Activated T-helper 2 cell treated with anti-CD3 and anti-CD28 coated beads, Interferon-gamma antibody, Interleukin-2, Interleukin-4, amounts not matched to agents 10 μg/mL and 5 μg/mL and 100 μg/mL, durations not matched to agents 14 hours and 24 hours and 36 hours (primary cell): ENCODE data around the gene INHA. TPM values are rescaled to one million over a fixed set of nuclear protein-coding genes. Genes with fewer than 3 reads are reported as not detected.
A peak's percentile ranks its signal among the peaks of the same experiment; 100 is the strongest.

Experiments used
- DNase-seq: peaks from one replicate; pipeline ENCODE4 v3.0.0; 2021; ENCODE audit warnings: low spot score
- H3K27ac Mint-ChIP-seq: one replicate; pipeline ENCODE4 v1.8.0; 2021; ENCODE audit warnings: mixed read lengths
- H3K27me3 Mint-ChIP-seq: one replicate; pipeline ENCODE4 v1.8.0; 2021; ENCODE audit warnings: low read depth, mixed read lengths
- H3K36me3 Mint-ChIP-seq: one replicate; pipeline ENCODE4 v1.8.0; 2021; ENCODE audit warnings: low read depth, mixed read lengths
- H3K4me1 Mint-ChIP-seq: one replicate; pipeline ENCODE4 v1.8.0; 2021; ENCODE audit warnings: low read depth, mixed read lengths
- H3K4me3 Mint-ChIP-seq: one replicate; pipeline ENCODE4 v1.8.0; 2021; ENCODE audit warnings: low read depth, mild to moderate bottlenecking, moderate library complexity, mixed read lengths
- H3K9me3 Mint-ChIP-seq: one replicate; pipeline ENCODE4 v1.8.0; 2021; ENCODE audit warnings: mixed read lengths
- intact Hi-C: fragments of 100-400 bp; cut with micrococcal nuclease; formaldehyde crosslinking; loops from one replicate; pipeline ENCODE4 v1.15.1; 2023
- total RNA-seq: library from RNA; stranded (reverse); gene quantifications from 2 replicates; pipeline ENCODE4 v1.2.3, GENCODE V29; 2022

The INHA gene
- total RNA-seq, 1 donor from 2014 or later: not detected

GRCh38 chr2:219544567-219544966 is 27.5 kb upstream of the INHA start:
- H3K36me3 Mint-ChIP-seq: peaks cover 11% of the 10 kb centered on the region

GRCh38 chr2:219545295-219545942 is 26.7 kb upstream of the INHA start:
- DNase-seq: no peak
- intact Hi-C loops: loop anchor here (10.0 kb wide), 1 partner anchor 371 kb away; the partner anchor contains the start of genes CNPPD1, RETREG2 and SLC23A3
- Mint-ChIP-seq H3K27me3 (peaks cover 17% of the 10 kb centered on the region), H3K36me3 (peaks cover 11% of the 10 kb centered on the region), H3K9me3 (no peaks in the 10 kb centered on the region), H3K4me3 (no peak overlapping the region), H3K4me1 (peaks cover 11% of the 10 kb centered on the region), H3K27ac (no peak overlapping the region)

More at GRCh38 chr2:219544567-219544966, 27.5 kb upstream of the INHA start:
- no peak for DNase-seq
- intact Hi-C loops: loop anchor here (10.0 kb wide), 1 partner anchor 370 kb away; the partner anchor contains the start of genes CNPPD1, RETREG2 and SLC23A3
- Mint-ChIP-seq H3K4me1 (peaks cover 11% of the 10 kb centered on the region), H3K9me3 (no peaks in the 10 kb centered on the region), H3K27ac (no peak overlapping the region), H3K27me3 (peaks cover 16% of the 10 kb centered on the region), H3K4me3 (peak overlapping the region; percentile 78)

DNA sequence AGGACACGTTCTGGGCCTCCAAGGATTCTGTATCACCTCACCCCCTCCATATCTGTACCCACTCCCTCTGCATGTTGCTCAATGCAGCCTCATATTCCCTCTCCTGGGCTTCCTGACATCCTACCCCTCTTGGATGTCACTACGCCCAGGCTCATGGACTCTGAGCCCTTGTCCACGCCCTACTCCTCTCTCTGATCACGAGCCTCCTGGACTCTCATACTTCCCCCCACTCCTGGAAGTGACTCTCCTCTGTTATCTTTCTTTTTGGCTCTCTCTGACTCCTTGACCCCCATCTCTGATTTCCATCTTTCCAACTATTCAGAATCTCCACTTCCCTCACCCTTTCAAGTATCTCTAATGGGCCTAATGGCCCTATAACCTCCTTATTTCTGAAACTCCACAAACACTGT is 26.2 kb upstream of the INHA start:
- DNase-seq: no peak
- H3K4me3 Mint-ChIP-seq: peak overlapping the region; percentile 3
- intact Hi-C loops: loop anchor here (10.0 kb wide), 1 partner anchor 371 kb away; the partner anchor contains the start of genes CNPPD1, RETREG2 and SLC23A3
- no peaks in the 10 kb centered on the region for H3K9me3 Mint-ChIP-seq
- peaks cover 11% of the 10 kb centered on the region for H3K4me1 Mint-ChIP-seq
- peaks cover 21% of the 10 kb centered on the region for H3K27me3 Mint-ChIP-seq
- peaks cover 6% of the 10 kb centered on the region for H3K36me3 Mint-ChIP-seq
- H3K27ac Mint-ChIP-seq: no peak overlapping the region

- Mint-ChIP-seq H3K27ac (no peak overlapping the region), H3K27me3 (peaks cover 26% of the 10 kb centered on the region), H3K4me1 (peaks cover 8% of the 10 kb centered on the region), H3K36me3 (no peaks in the 10 kb centered on the region), H3K4me3 (no peak overlapping the region), H3K9me3 (no peaks in the 10 kb centered on the region)
- intact Hi-C loops: loop anchor here (10.0 kb wide), 1 partner anchor 373 kb away; the partner anchor contains the start of genes CNPPD1, RETREG2 and SLC23A3
- no peak for DNase-seq
These were observed 24.5 kb upstream of the INHA start for GRCh38 chr2:219547621-219548020.

DNA sequence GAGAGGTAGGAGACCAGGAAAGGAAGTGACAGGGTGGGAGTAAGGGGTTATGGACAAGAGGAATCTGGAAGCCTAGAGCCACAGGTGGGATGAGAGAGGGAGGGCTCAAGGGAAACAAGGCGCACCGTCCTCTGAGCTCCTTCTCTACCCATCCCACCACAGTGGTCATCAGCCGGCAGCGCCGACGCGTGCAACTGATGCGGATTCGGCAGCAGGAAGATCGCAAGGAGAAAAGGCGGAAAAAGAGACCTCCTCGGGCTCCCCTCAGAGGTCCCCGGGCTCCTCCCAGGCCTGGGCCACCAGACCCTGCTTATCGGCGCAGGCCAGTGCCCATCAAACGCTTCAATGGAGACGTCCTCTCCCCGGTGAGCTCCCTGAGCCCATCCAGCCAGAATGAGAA is 23.1 kb upstream of the INHA start:
- peaks cover 5% of the 10 kb centered on the region for H3K4me1 Mint-ChIP-seq

GRCh38 chr2:219549619-219550018 is 22.5 kb upstream of the INHA start:
- H3K4me3 Mint-ChIP-seq: no peak overlapping the region
- H3K4me1 Mint-ChIP-seq: peaks cover 2% of the 10 kb centered on the region
- no peaks in the 10 kb centered on the region for H3K36me3 Mint-ChIP-seq
- H3K27ac Mint-ChIP-seq: no peak overlapping the region
- intact Hi-C loops: loop anchor here (10.0 kb wide), 1 partner anchor 375 kb away; the partner anchor contains the start of genes CNPPD1, RETREG2 and SLC23A3
- H3K9me3 Mint-ChIP-seq: no peaks in the 10 kb centered on the region
- DNase-seq: no peak
- peaks cover 30% of the 10 kb centered on the region for H3K27me3 Mint-ChIP-seq

More for the DNA sequence above, 23.1 kb upstream of the INHA start:
- Mint-ChIP-seq H3K27ac (no peak overlapping the region), H3K4me3 (no peak overlapping the region), H3K9me3 (no peaks in the 10 kb centered on the region), H3K36me3 (no peaks in the 10 kb centered on the region), H3K27me3 (peaks cover 33% of the 10 kb centered on the region)
- intact Hi-C loops: loop anchor here (10.0 kb wide), 1 partner anchor 374 kb away; the partner anchor contains the start of genes CNPPD1, RETREG2 and SLC23A3
- no peak for DNase-seq

- H3K4me3 Mint-ChIP-seq: peak overlapping the region; percentile 77
- no peaks in the 10 kb centered on the region for H3K9me3 Mint-ChIP-seq
- H3K27ac Mint-ChIP-seq: no peak overlapping the region
- DNase-seq: no peak
- intact Hi-C loops: loop anchor here (1.0 kb wide), 2 partner anchors 8 to 46 kb away; partner anchors contain the start of genes CHPF and STK11IP
- peaks cover 19% of the 10 kb centered on the region for H3K27me3 Mint-ChIP-seq
- H3K4me1 Mint-ChIP-seq: peaks cover 2% of the 10 kb centered on the region
- no peaks in the 10 kb centered on the region for H3K36me3 Mint-ChIP-seq
These were observed 20.4 kb upstream of the INHA start for GRCh38 chr2:219551441-219552381.

DNA sequence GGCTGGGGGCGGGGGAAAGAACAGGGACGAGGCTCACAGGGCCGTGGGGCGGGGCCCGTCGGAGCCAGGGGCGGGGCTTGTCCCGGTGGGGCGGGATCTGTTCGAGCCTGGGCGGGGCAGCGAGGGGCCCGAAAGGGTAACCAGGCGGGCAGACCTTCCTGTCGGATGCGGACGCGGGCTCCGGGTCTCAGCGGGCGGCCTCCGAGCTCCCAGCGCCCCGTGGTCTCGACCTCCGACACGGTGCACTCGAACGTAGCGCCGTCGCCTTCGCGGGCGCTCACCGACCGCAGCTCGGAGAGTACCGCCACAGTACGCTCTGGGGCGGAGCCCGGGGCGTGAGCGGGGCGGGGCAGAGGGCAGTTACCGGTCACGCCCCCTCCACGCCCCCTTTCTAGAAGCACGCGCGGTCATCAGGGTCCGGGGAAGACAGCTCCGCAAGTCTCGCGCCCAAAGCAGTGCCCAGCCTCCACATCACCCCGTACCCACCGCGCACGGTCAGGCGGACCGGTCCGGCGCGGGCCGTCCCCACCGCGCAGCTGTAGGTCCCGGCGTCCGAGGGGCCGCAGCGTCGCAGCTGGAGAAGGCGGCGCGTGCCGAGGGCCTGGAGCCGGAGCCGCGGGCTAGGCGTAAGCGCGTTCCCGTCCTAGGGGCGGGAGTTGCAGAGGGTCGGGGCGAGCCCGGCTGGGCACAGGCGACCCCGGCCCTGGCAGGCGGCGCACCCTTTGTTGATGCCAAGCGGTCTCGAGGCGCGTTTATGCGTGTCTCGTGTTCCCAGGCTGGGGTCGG is 19.5 kb upstream of the INHA start:
- peak overlapping the region; percentile 77 for H3K4me3 Mint-ChIP-seq
- no peaks in the 10 kb centered on the region for H3K9me3 Mint-ChIP-seq
- peaks cover 2% of the 10 kb centered on the region for H3K4me1 Mint-ChIP-seq
- no peak overlapping the region for H3K27ac Mint-ChIP-seq
- H3K27me3 Mint-ChIP-seq: peaks cover 19% of the 10 kb centered on the region
- intact Hi-C loops: loop anchor here (1.0 kb wide), 2 partner anchors 9 to 45 kb away; partner anchors contain the start of genes CHPF and STK11IP
- no peaks in the 10 kb centered on the region for H3K36me3 Mint-ChIP-seq
- DNase-seq: peak; percentile 75

- H3K27ac Mint-ChIP-seq: no peak overlapping the region
- intact Hi-C loops: no loop called here
- no peak overlapping the region for H3K4me3 Mint-ChIP-seq
- no peaks in the 10 kb centered on the region for H3K9me3 Mint-ChIP-seq
- peaks cover 19% of the 10 kb centered on the region for H3K27me3 Mint-ChIP-seq
- DNase-seq: no peak
- H3K36me3 Mint-ChIP-seq: no peaks in the 10 kb centered on the region
- peaks cover 2% of the 10 kb centered on the region for H3K4me1 Mint-ChIP-seq
These were observed 19.0 kb upstream of the INHA start for GRCh38 chr2:219553168-219553417.

DNA sequence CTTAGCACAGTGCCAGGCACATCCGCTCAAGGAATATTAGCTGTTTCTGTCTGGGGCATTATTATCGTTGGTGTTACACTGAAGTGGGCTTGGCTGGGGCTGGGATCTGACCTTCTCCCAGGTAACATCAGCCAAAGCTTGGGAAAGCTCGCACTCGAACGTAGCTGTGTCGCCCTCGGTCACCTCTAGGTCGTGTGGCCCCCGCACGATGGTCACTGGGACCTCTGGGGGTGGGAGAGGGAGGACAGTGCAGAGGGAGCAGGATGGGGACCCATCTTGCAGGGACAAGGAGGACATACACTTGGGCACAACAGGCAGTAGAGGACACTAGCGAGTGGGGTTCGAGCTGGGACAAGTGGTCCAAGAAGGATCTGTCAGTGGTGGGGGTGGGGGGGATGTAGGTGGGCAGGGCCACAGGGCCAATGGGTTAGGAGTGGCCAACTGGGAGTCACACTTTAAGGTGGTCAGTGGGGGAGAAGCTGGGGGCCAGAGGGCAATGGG is 18.6 kb upstream of the INHA start:
- Mint-ChIP-seq H3K27me3 (peaks cover 19% of the 10 kb centered on the region), H3K27ac (no peak overlapping the region), H3K9me3 (no peaks in the 10 kb centered on the region), H3K4me1 (peaks cover 2% of the 10 kb centered on the region), H3K36me3 (no peaks in the 10 kb centered on the region), H3K4me3 (peak overlapping the region; percentile 37)
- intact Hi-C loops: no loop called here
- DNase-seq: no peak

GRCh38 chr2:219554350-219554749 is 17.8 kb upstream of the INHA start:
- no peaks in the 10 kb centered on the region for H3K36me3 Mint-ChIP-seq
- peaks cover 2% of the 10 kb centered on the region for H3K4me1 Mint-ChIP-seq
- intact Hi-C loops: no loop called here
- H3K9me3 Mint-ChIP-seq: no peaks in the 10 kb centered on the region
- no peak overlapping the region for H3K27ac Mint-ChIP-seq
- DNase-seq: no peak
- H3K27me3 Mint-ChIP-seq: peaks cover 19% of the 10 kb centered on the region
- no peak overlapping the region for H3K4me3 Mint-ChIP-seq

DNA sequence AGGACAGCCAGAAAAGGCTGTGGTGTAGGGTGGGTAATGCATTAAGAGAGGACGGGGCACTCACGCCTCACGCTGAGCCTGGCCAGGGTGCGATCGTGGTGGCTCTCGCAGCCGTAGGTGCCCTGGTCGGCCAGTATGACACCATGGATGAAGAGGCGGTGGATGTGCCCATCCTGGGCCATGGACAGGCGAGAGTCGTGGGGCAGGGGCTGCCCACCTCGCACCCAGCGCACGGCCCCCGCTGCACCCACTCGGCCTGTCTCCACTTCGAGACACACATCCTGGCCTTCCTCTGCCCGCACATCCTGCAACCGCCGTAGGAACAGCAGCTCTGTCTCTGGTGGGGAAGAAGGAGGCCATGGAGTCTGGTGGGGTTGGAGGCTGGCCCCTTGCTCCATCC is 16.2 kb upstream of the INHA start:
- H3K27me3 Mint-ChIP-seq: peaks cover 14% of the 10 kb centered on the region
- peaks cover 2% of the 10 kb centered on the region for H3K4me1 Mint-ChIP-seq
- DNase-seq: no peak
- H3K27ac Mint-ChIP-seq: no peak overlapping the region
- intact Hi-C loops: no loop called here
- no peaks in the 10 kb centered on the region for H3K36me3 Mint-ChIP-seq
- H3K9me3 Mint-ChIP-seq: no peaks in the 10 kb centered on the region
- H3K4me3 Mint-ChIP-seq: no peak overlapping the region
